Kidney epithelial cell (primary cell): Measurements from ENCODE around the gene SPAG16. TPM values are rescaled to one million over a fixed set of nuclear protein-coding genes. Genes with fewer than 3 reads are reported as not detected.
"Not testable (repeated sequence)": the region's sequence is repeated elsewhere in the genome, so short reads cannot be mapped to it uniquely, and the experiment has no call there.

Experiments
- DNase-seq: peaks from one replicate; pipeline ENCODE4 v3.0.0-alpha.2; 2010; ENCODE audit warnings: low read depth
- H3K27me3 ChIP-seq: 2 replicates; pipeline ENCODE4 v1.6.0; 2011; ENCODE audit warnings: low read length; ENCODE audit not compliant: control insufficient read depth, insufficient read depth
- H3K36me3 ChIP-seq: 2 replicates; pipeline ENCODE4 v1.5.1; 2011; ENCODE audit warnings: low read length; ENCODE audit not compliant: control insufficient read depth, insufficient read depth
- H3K4me3 ChIP-seq: 2 replicates; pipeline ENCODE4 v1.5.1; 2011; ENCODE audit warnings: low read depth, mild to moderate bottlenecking, control low read depth, low read length
- CTCF ChIP-seq: IDR thresholded peaks from 2 replicates; pipeline ENCODE4 v1.5.1; 2011; ENCODE audit warnings: mild to moderate bottlenecking, moderate library complexity, low read length, control low read depth, inconsistent platforms; ENCODE audit not compliant: insufficient read depth, poor library complexity, severe bottlenecking
- total RNA-seq: library from RNA; depleted of rRNA; stranded (reverse); fragments of >200 nt; gene quantifications from 2 replicates; pipeline ENCODE4 v1.2.3, GENCODE V29; 2015

Gene SPAG16
- total RNA-seq, 1 donor from 2014 or later = 16.1 TPM

GRCh38 chr2:213691351-213691750 lies 407.1 kb downstream of the SPAG16 start:
- H3K4me3 ChIP-seq = no peak overlapping the region
- no peak for TF ChIP-seq CTCF
- H3K36me3 ChIP-seq = no peaks in the 10 kb centered on the region
- no peaks in the 10 kb centered on the region for H3K27me3 ChIP-seq
- no peak for DNase-seq

- Histone ChIP-seq H3K4me3 (no peak overlapping the region), H3K27me3 (no peaks in the 10 kb centered on the region), H3K36me3 (no peaks in the 10 kb centered on the region)
- no peak for DNase-seq
- TF ChIP-seq CTCF = no peak
These were observed 412.2 kb downstream of the SPAG16 start for GRCh38 chr2:213696442-213696841.

- not testable (repeated sequence) for DNase-seq, H3K36me3 ChIP-seq, H3K4me3 ChIP-seq, H3K27me3 ChIP-seq
These were observed 417.1 kb downstream of the SPAG16 start for GRCh38 chr2:213701365-213701764.

- no peaks in the 10 kb centered on the region for H3K27me3 ChIP-seq
- DNase-seq = no peak
- no peak overlapping the region for H3K4me3 ChIP-seq
- TF ChIP-seq CTCF = no peak
- H3K36me3 ChIP-seq = no peaks in the 10 kb centered on the region
These were observed 419.3 kb downstream of the SPAG16 start for GRCh38 chr2:213703406-213704098.

GRCh38 chr2:213710164-213710563 lies 425.9 kb downstream of the SPAG16 start:
- TF ChIP-seq CTCF = no peak
- Histone ChIP-seq H3K27me3 (no peaks in the 10 kb centered on the region), H3K36me3 (no peaks in the 10 kb centered on the region), H3K4me3 (no peak overlapping the region)
- DNase-seq = no peak

GRCh38 chr2:213718411-213718810 lies 434.1 kb downstream of the SPAG16 start:
- H3K36me3 ChIP-seq = not testable (repeated sequence)

GRCh38 chr2:213722565-213722964 lies 438.3 kb downstream of the SPAG16 start:
- no peaks in the 10 kb centered on the region for H3K36me3 ChIP-seq
- no peak for TF ChIP-seq CTCF
- no peak overlapping the region for H3K4me3 ChIP-seq
- H3K27me3 ChIP-seq = no peaks in the 10 kb centered on the region
- DNase-seq = no peak

More at GRCh38 chr2:213718411-213718810, 434.1 kb downstream of the SPAG16 start:
- not testable (repeated sequence) for H3K27me3 ChIP-seq, DNase-seq, H3K4me3 ChIP-seq
